Central memory CD8-positive, alpha-beta T cell (primary cell): ENCODE measurements around the gene SUSD6.

Experiments
- ATAC-seq: fragments of 150-1000 bp; cut with Tn5 transposase; replicated peaks from 2 replicates; pipeline ENCODE4 v1.10.0; 2022; ENCODE audit warnings: mild to moderate bottlenecking, moderate FRiP score, moderate number of reproducible peaks; ENCODE audit not compliant: poor library complexity, severe bottlenecking; ENCODE audit errors: extremely low read depth
- DNase-seq, 2 donors: peaks; one replicate each; pipeline ENCODE4 v3.0.0; 2021; ENCODE audit warnings: low spot score in 2 of 2
- H3K27ac Mint-ChIP-seq: one replicate; pipeline ENCODE4 v1.8.0; 2022; ENCODE audit warnings: low read depth, mild to moderate bottlenecking, moderate library complexity, mixed read lengths
- H3K27me3 Mint-ChIP-seq: one replicate; pipeline ENCODE4 v1.8.0; 2022; ENCODE audit warnings: mixed read lengths
- H3K36me3 Mint-ChIP-seq: one replicate; pipeline ENCODE4 v1.8.0; 2022; ENCODE audit warnings: mild to moderate bottlenecking, moderate library complexity, mixed read lengths; ENCODE audit not compliant: insufficient read depth
- H3K4me1 Mint-ChIP-seq: one replicate; pipeline ENCODE4 v1.8.0; 2022; ENCODE audit warnings: mixed read lengths
- H3K4me3 Mint-ChIP-seq: one replicate; pipeline ENCODE4 v1.8.0; 2022; ENCODE audit warnings: mild to moderate bottlenecking, moderate library complexity, mixed read lengths
- H3K9me3 Mint-ChIP-seq: one replicate; pipeline ENCODE4 v1.8.0; 2022; ENCODE audit warnings: mixed read lengths

The SUSD6 gene

GRCh38 chr14:69741055-69741454, 129.7 kb downstream of the SUSD6 start:
- H3K9me3 Mint-ChIP-seq, result no peaks in the 10 kb centered on the region
- H3K36me3 Mint-ChIP-seq, result peaks cover under 1% of the 10 kb centered on the region
- no peak for ATAC-seq
- no peak overlapping the region for H3K27ac Mint-ChIP-seq
- H3K27me3 Mint-ChIP-seq, result peaks cover 12% of the 10 kb centered on the region
- peaks cover 4% of the 10 kb centered on the region for H3K4me1 Mint-ChIP-seq
- no peak for DNase-seq
- H3K4me3 Mint-ChIP-seq, result no peak overlapping the region

DNA sequence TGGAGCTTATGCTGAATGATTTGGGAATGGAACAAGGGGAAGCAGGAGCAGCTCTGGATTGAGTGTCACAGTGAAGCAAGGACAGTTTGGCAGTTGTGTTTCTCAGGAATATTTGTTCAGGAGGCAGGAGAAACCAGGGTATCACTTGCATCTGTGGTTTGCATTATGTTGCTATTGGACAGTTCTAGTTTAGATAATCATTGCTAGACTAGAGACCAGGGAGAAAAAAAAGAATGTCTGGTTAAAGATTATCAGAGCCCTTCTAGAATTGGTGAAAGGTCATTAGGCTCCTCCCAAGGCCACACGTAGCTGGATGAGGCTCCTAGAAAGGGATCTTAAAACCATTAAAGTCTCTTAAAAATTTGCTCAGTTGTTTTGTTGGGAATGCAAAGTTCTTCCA, 138.6 kb downstream of the SUSD6 start:
- no peaks in the 10 kb centered on the region for H3K27me3 Mint-ChIP-seq
- H3K4me1 Mint-ChIP-seq, result peaks cover 5% of the 10 kb centered on the region
- H3K36me3 Mint-ChIP-seq, result peaks cover 1% of the 10 kb centered on the region
- H3K27ac Mint-ChIP-seq, result no peak overlapping the region
- no peaks in the 10 kb centered on the region for H3K9me3 Mint-ChIP-seq
- no peak for DNase-seq
- ATAC-seq, result no peak
- no peak overlapping the region for H3K4me3 Mint-ChIP-seq

DNA sequence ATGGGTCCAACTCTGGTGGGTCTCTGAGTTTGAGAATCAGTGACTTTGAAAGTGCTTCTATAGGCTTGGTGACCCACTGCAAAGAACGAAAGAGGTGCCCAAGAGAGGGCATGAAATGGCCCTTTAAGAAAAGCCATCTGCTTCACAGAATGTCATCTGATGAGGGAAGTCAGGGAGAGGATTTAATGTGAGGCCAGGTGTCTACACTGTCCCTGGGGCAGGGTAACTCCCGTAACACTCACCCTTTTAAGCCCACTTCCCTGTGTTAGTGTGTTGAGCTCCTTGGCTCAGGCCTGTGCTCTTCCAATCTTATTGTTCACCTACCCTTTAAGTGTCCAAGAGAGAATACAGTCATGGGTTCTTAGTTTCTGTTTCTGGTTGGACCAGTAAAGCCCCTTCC, 139.1 kb downstream of the SUSD6 start:
- no peak for ATAC-seq
- Mint-ChIP-seq H3K4me1 (peaks cover 5% of the 10 kb centered on the region), H3K36me3 (peaks cover 1% of the 10 kb centered on the region), H3K27ac (no peak overlapping the region), H3K9me3 (no peaks in the 10 kb centered on the region), H3K27me3 (no peaks in the 10 kb centered on the region), H3K4me3 (no peak overlapping the region)
- no peak for DNase-seq

- Mint-ChIP-seq H3K27me3 (no peaks in the 10 kb centered on the region), H3K4me3 (no peak overlapping the region), H3K36me3 (peaks cover 1% of the 10 kb centered on the region), H3K27ac (no peak overlapping the region), H3K9me3 (no peaks in the 10 kb centered on the region), H3K4me1 (no peaks in the 10 kb centered on the region)
- no peak for DNase-seq
- ATAC-seq, result no peak
Measured at GRCh38 chr14:69752773-69753172, 141.4 kb downstream of the SUSD6 start.

DNA sequence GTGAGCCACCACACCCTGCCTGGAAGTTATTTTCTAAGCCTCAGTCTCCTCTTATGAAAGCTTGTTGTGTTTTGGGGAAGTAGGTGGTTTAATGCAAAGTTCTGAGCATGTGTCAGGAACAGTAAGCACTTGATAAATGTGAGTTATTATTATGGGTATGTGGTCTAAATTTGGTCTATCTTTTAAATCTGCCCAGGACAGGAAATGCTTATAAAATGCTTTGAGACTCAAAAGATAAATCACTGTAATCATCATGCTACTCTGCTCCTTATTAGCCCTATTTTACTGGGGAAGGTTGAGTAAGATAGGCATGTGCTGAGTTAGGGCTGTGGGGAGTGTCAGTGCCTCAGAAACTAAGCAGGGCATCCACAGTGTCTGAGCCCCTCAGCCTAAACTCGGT, 142.5 kb downstream of the SUSD6 start:
- peaks cover 1% of the 10 kb centered on the region for H3K36me3 Mint-ChIP-seq
- no peak overlapping the region for H3K27ac Mint-ChIP-seq
- no peaks in the 10 kb centered on the region for H3K9me3 Mint-ChIP-seq

GRCh38 chr14:69754487-69754886, 143.1 kb downstream of the SUSD6 start:
- Mint-ChIP-seq H3K4me3 (no peak overlapping the region), H3K27ac (no peak overlapping the region), H3K27me3 (no peaks in the 10 kb centered on the region), H3K36me3 (peaks cover 1% of the 10 kb centered on the region), H3K4me1 (no peaks in the 10 kb centered on the region), H3K9me3 (no peaks in the 10 kb centered on the region)
- ATAC-seq (no peak), DNase-seq (no peak)

More for the DNA sequence above, 142.5 kb downstream of the SUSD6 start:
- no peaks in the 10 kb centered on the region for H3K27me3 Mint-ChIP-seq
- no peaks in the 10 kb centered on the region for H3K4me1 Mint-ChIP-seq
- H3K4me3 Mint-ChIP-seq, result no peak overlapping the region
- DNase-seq, result no peak
- no peak for ATAC-seq

DNA sequence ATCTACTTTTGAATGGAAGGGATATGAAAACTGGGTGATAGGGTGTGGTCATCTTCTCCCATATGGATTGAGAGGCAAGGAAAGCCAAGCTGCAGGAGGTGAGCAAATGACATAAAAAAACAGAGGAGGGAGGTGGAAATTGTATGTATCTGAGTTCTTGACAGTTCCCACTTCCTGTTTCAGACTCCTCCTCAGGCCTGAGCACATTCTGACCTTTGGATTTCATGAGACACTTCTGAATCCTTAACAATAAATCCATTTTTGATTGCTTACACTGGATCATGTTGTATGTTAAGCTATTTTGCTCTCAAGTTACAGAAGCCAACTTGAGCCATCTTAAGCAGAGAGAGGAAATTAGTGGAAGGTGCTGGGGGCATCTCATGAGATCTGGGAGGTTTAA, 143.9 kb downstream of the SUSD6 start:
- DNase-seq, result no peak
- no peaks in the 10 kb centered on the region for H3K4me1 Mint-ChIP-seq
- peaks cover 1% of the 10 kb centered on the region for H3K36me3 Mint-ChIP-seq
- no peaks in the 10 kb centered on the region for H3K27me3 Mint-ChIP-seq
- no peak overlapping the region for H3K27ac Mint-ChIP-seq
- ATAC-seq, result no peak
- H3K4me3 Mint-ChIP-seq, result no peak overlapping the region
- no peaks in the 10 kb centered on the region for H3K9me3 Mint-ChIP-seq

DNA sequence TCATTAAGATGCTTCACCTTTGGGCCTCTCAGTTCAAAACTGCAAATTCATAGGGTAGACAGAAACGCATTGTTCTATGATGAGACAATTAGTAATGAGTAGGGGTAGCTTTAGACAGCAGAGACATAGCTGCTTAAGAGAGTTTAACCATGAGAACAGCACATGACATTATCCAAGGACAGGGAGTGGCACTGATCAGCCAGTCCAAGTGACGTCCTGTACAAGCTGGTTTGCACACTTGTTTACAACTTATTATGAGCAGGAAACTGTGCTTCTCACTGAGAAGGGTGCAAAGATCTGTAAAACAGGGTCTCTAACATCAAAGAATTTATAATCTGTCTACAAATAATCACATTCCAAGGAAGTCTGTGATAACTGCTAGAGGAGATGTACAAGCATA, 144.4 kb downstream of the SUSD6 start:
- no peaks in the 10 kb centered on the region for H3K27me3 Mint-ChIP-seq
- no peak overlapping the region for H3K4me3 Mint-ChIP-seq
- ATAC-seq (no peak), DNase-seq (no peak)
- no peaks in the 10 kb centered on the region for H3K4me1 Mint-ChIP-seq
- no peaks in the 10 kb centered on the region for H3K9me3 Mint-ChIP-seq
- no peak overlapping the region for H3K27ac Mint-ChIP-seq
- peaks cover 1% of the 10 kb centered on the region for H3K36me3 Mint-ChIP-seq

DNA sequence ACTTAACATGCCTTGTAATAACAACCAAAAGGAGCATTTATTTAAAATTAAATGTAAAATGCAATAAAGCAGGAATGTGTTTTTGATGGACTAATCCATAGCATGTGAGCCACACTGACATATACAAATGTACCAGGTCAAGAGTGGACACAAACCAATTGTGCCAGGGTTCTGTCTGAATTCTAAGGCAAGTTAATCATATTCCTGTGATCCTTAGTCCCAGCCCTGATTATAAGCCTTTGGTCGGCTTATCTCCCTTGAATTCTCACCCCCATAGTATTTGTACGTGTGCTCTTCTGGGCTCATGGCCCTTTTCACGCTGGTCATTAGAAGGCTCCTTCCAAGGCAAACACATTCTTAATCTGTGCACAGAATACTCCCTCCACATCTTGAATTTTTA, 144.9 kb downstream of the SUSD6 start:
- Mint-ChIP-seq H3K36me3 (peaks cover 1% of the 10 kb centered on the region), H3K27ac (no peak overlapping the region), H3K4me1 (no peaks in the 10 kb centered on the region), H3K4me3 (no peak overlapping the region), H3K27me3 (no peaks in the 10 kb centered on the region), H3K9me3 (no peaks in the 10 kb centered on the region)
- ATAC-seq (no peak), DNase-seq (no peak)

- DNase-seq, result no peak
- H3K9me3 Mint-ChIP-seq, result no peaks in the 10 kb centered on the region
- no peaks in the 10 kb centered on the region for H3K27me3 Mint-ChIP-seq
- H3K4me1 Mint-ChIP-seq, result no peaks in the 10 kb centered on the region
- no peak overlapping the region for H3K4me3 Mint-ChIP-seq
- peaks cover 5% of the 10 kb centered on the region for H3K36me3 Mint-ChIP-seq
- no peak overlapping the region for H3K27ac Mint-ChIP-seq
- ATAC-seq, result no peak
Measured at GRCh38 chr14:69760810-69761209, 149.4 kb downstream of the SUSD6 start.

GRCh38 chr14:69763761-69764510, 152.5 kb downstream of the SUSD6 start:
- peaks cover 28% of the 10 kb centered on the region for H3K4me1 Mint-ChIP-seq
- H3K27me3 Mint-ChIP-seq, result no peaks in the 10 kb centered on the region
- DNase-seq (no peak), ATAC-seq (no peak)
- H3K4me3 Mint-ChIP-seq, result no peak overlapping the region
- H3K36me3 Mint-ChIP-seq, result peaks cover 31% of the 10 kb centered on the region
- peak overlapping the region; percentile 53 for H3K27ac Mint-ChIP-seq
- no peaks in the 10 kb centered on the region for H3K9me3 Mint-ChIP-seq
